ENCODE data around the gene PPL. TPM values are rescaled to one million over a fixed set of nuclear protein-coding genes. Genes with fewer than 3 reads are reported as not detected.
"Not testable (repeated sequence)": the region's sequence is repeated elsewhere in the genome, so short reads cannot be mapped to it uniquely, and the experiment has no call there.

The PPL gene
- total and polyA plus RNA-seq, 2 of the 8 experiments (the other 6 are each of a cell fraction or from before 2014, with no cell fraction given) = 11.3 to 29.5 TPM

- H2BK5ac ChIP-seq (ENCODE audit: low read depth, low read length); H2BK15ac ChIP-seq (ENCODE audit: low read length); FAIRE-seq; H3K79me1 ChIP-seq (ENCODE audit: low read depth, low read length); H3K56ac ChIP-seq (replicated peaks; ENCODE audit: insufficient read length, low read depth, low read length); H3K36me3 ChIP-seq (ENCODE audit: control insufficient read depth in 2 of 4, insufficient read depth in 4 of 4, low read length in 3 of 4); H3K27ac ChIP-seq (ENCODE audit: low read depth, low read length); H4K8ac ChIP-seq (ENCODE audit: extremely low read depth, insufficient read depth, low read length); H3K23me2 ChIP-seq (ENCODE audit: low read depth, low read length); H4K5ac ChIP-seq (ENCODE audit: insufficient read length, low read depth, low read length); H3K23ac ChIP-seq (ENCODE audit: insufficient read length); H2BK12ac ChIP-seq (ENCODE audit: low read depth, low read length); H4K20me1 ChIP-seq (replicated peaks in 1 of 2; ENCODE audit: control insufficient read depth in 1 of 2, insufficient read depth in 2 of 2, low read length in 2 of 2); H3K4me2 ChIP-seq (ENCODE audit: insufficient read depth in 1 of 2, low read depth in 2 of 2, low read length in 2 of 2); H3K4ac ChIP-seq (replicated peaks; ENCODE audit: insufficient read length, low read depth, low read length); H3K9ac ChIP-seq (replicated peaks in 1 of 4; ENCODE audit: extremely low read depth in 1 of 4, low read depth in 3 of 4, low read length in 3 of 4); H2AFZ ChIP-seq (ENCODE audit: low read length); H3K27me3 ChIP-seq (replicated peaks in 1 of 4; ENCODE audit: control insufficient read depth in 3 of 4, extremely low read depth in 1 of 4, insufficient read depth in 3 of 4, low read length in 3 of 4); H3K79me2 ChIP-seq (ENCODE audit: control insufficient read depth in 1 of 2, insufficient read depth in 2 of 2, low read length in 2 of 2); POLR2A ChIA-PET (ENCODE audit: partially characterized antibody); H3K18ac ChIP-seq (ENCODE audit: extremely low read depth, low read length); H3K4me3 ChIP-seq (ENCODE audit: extremely low read depth in 1 of 4, insufficient read depth in 2 of 4, low read depth in 3 of 4, low read length in 4 of 4); H2BK120ac ChIP-seq (replicated peaks; ENCODE audit: low read depth, low read length); H4K91ac ChIP-seq (replicated peaks; ENCODE audit: insufficient read length, low read length); H2BK20ac ChIP-seq (ENCODE audit: low read length); DNase-seq (ENCODE audit: low read depth in 1 of 2, low spot score in 2 of 2); H3K14ac ChIP-seq (ENCODE audit: insufficient read length); H3K9me3 ChIP-seq (ENCODE audit: insufficient read depth in 2 of 2, low read depth in 1 of 2, low read length in 1 of 2); H2AK5ac ChIP-seq (ENCODE audit: low read depth, low read length): not testable (repeated sequence)
- WGBS, 2 experiments (ENCODE audit: extremely low coverage in 1 of 2, insufficient coverage in 1 of 2, insufficient read length in 1 of 2, insufficient replicate concordance in 2 of 2, low coverage in 1 of 2, low lambda C conversion rate in 2 of 2, missing lambda C conversion rate in 1 of 2) = 92% methylated on average over 7 of the region's 7 CpGs; no CpG with 5 or more reads in 1 of the 2 experiments
- peaks cover 3 to 10% (median 9%) of the 10 kb centered on the region in 4 experiments for H3K4me1 ChIP-seq (replicated peaks in 1 of 4; ENCODE audit: control insufficient read depth in 3 of 4, insufficient read depth in 4 of 4, low read length in 3 of 4)
- 0 out of 2 replicates have a peak, but pooled peaks have one; percentile 4 for TF ChIP-seq CEBPB (IDR thresholded peaks at IDR 0.05; ENCODE audit: low read depth, low read length)
- CTCF ChIA-PET (ENCODE audit: partially characterized antibody) = interaction anchor here (2.1 kb wide), 1 partner anchor 61 kb away, joined by 5 read pairs; no protein-coding TSS in a partner anchor
Observed at GRCh38 chr16:4963527-4963926, 26.6 kb upstream of the PPL start.

All from H1 (cell line).